GM12864 (cell line): ENCODE measurements around the gene MSMO1.
"Not testable (repeated sequence)": the region's sequence is repeated elsewhere in the genome, so short reads cannot be mapped to it uniquely, and the experiment has no call there.

Experiments used
- DNase-seq: peaks from one replicate; pipeline ENCODE4 v3.0.0-alpha.2; 2011; ENCODE audit warnings: low read depth
- H3K4me3 ChIP-seq: 2 replicates; pipeline ENCODE4 v1.5.1; 2011; ENCODE audit warnings: mild to moderate bottlenecking, low read depth, low read length, control low read depth
- CTCF ChIP-seq: IDR thresholded peaks from 2 replicates; pipeline ENCODE4 v1.5.1; 2011; ENCODE audit warnings: low read depth, mild to moderate bottlenecking, moderate library complexity, low read length, control low read depth, inconsistent platforms; ENCODE audit errors: missing control alignments

MSMO1 gene

GRCh38 chr4:165331823-165332222 lies 4.4 kb downstream of the MSMO1 start:
- no peak for TF ChIP-seq CTCF
- H3K4me3 ChIP-seq, result peak overlapping the region; percentile 19; the same call in 1 of the 2 replicates
- DNase-seq, result no peak

- no peak for TF ChIP-seq CTCF
- peak overlapping the region; percentile 3; the same call in 1 of the 2 replicates for H3K4me3 ChIP-seq
Observed at GRCh38 chr4:165332502-165332901, 5.0 kb downstream of the MSMO1 start.

GRCh38 chr4:165335163-165335703 lies 7.8 kb downstream of the MSMO1 start:
- no peak overlapping the region for H3K4me3 ChIP-seq
- no peak for TF ChIP-seq CTCF

More at GRCh38 chr4:165332502-165332901, 5.0 kb downstream of the MSMO1 start:
- no peak for DNase-seq

GRCh38 chr4:165336743-165337142 lies 9.3 kb downstream of the MSMO1 start:
- no peak for DNase-seq
- no peak overlapping the region for H3K4me3 ChIP-seq
- TF ChIP-seq CTCF, result no peak

More at GRCh38 chr4:165335163-165335703, 7.8 kb downstream of the MSMO1 start:
- no peak for DNase-seq

GRCh38 chr4:165342340-165342739 lies 14.9 kb downstream of the MSMO1 start:
- DNase-seq, H3K4me3 ChIP-seq: not testable (repeated sequence)

- no peak for DNase-seq
- no peak for TF ChIP-seq CTCF
- H3K4me3 ChIP-seq, result no peak overlapping the region
Observed at GRCh38 chr4:165343353-165344191, 16.1 kb downstream of the MSMO1 start.

GRCh38 chr4:165345666-165346417 lies 18.4 kb downstream of the MSMO1 start:
- H3K4me3 ChIP-seq, result no peak overlapping the region
- no peak for DNase-seq
- TF ChIP-seq CTCF, result no peak
